ENCODE measurements around the gene CCNA2. TPM values are rescaled to one million over a fixed set of nuclear protein-coding genes. Genes with fewer than 3 reads are reported as not detected.

Gene CCNA2
- total and polyA plus RNA-seq, 7 donors, result 0.06 to 0.46 (median 0.23) TPM

DNA sequence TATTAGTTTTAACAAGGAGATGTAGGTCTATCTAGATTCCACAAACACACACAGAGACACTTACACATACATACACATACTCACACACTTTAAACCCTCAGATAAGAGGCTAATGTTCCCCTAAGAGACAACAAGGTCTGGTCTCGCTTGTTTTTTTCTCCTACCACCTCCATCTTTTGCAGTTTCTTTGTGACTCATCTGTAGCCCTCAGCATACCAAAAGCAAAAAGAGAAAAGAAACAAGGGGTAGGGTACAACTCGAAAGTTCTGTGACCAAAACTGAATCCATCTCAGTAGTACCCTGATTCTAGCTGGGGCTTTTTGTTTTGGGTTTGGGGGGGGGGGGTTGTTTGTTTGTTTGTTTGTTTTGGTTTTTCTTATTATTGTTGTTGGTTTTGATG is 34.8 kb downstream of the CCNA2 start:
- no peak overlapping the region for H3K27ac ChIP-seq
- intact Hi-C loops (cut with DNase I), result no loop called here
- H3K9me3 ChIP-seq, result peaks cover 7% of the 10 kb centered on the region
- H3K27me3 ChIP-seq (ENCODE audit: insufficient read depth in 3 of 3, low read length in 2 of 3), result peaks cover 0 to 5% (median 3%) of the 10 kb centered on the region in 3 donors
- no peak for DNase-seq
- ATAC-seq, result no peak
- TF ChIP-seq, protein P1, sequence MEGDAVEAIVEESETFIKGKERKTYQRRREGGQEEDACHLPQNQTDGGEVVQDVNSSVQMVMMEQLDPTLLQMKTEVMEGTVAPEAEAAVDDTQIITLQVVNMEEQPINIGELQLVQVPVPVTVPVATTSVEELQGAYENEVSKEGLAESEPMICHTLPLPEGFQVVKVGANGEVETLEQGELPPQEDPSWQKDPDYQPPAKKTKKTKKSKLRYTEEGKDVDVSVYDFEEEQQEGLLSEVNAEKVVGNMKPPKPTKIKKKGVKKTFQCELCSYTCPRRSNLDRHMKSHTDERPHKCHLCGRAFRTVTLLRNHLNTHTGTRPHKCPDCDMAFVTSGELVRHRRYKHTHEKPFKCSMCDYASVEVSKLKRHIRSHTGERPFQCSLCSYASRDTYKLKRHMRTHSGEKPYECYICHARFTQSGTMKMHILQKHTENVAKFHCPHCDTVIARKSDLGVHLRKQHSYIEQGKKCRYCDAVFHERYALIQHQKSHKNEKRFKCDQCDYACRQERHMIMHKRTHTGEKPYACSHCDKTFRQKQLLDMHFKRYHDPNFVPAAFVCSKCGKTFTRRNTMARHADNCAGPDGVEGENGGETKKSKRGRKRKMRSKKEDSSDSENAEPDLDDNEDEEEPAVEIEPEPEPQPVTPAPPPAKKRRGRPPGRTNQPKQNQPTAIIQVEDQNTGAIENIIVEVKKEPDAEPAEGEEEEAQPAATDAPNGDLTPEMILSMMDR (IDR thresholded peaks at IDR 0.05), result no peak
- no peaks in the 10 kb centered on the region for H3K4me1 ChIP-seq
- WGBS, 3 donors, result 91 to 100% (median 95%) methylated on average over 2 of the region's 2 CpGs
- H3K4me3 ChIP-seq, result no peak overlapping the region
- no peaks in the 10 kb centered on the region for H3K36me3 ChIP-seq (ENCODE audit: insufficient read depth in 1 of 2, low read depth in 1 of 2)

GRCh38 chr4:121786221-121786620 is 37.5 kb downstream of the CCNA2 start:
- Histone ChIP-seq H3K4me3 (no peak overlapping the region), H3K27ac (no peak overlapping the region), H3K4me1 (no peaks in the 10 kb centered on the region), H3K27me3 (ENCODE audit: insufficient read depth in 3 of 3, low read length in 2 of 3) (peaks cover 0 to 5% (median 1%) of the 10 kb centered on the region in 3 donors), H3K9me3 (peaks cover 7% of the 10 kb centered on the region), H3K36me3 (ENCODE audit: insufficient read depth in 1 of 2, low read depth in 1 of 2) (no peaks in the 10 kb centered on the region)
- TF ChIP-seq, protein P1 (IDR thresholded peaks at IDR 0.05), result no peak
- 39 to 56% (median 43%) methylated on average over 2 of the region's 2 CpGs for whole genome bisulfite sequencing, 3 donors
- intact Hi-C loops (cut with DNase I), result no loop called here
- DNase-seq, result no peak
- no peak for ATAC-seq

GRCh38 chr4:121785479-121785878 is 38.2 kb downstream of the CCNA2 start:
- TF ChIP-seq, protein P1 (IDR thresholded peaks at IDR 0.05), result no peak
- peak in 2 of 4 donors; percentile 35 to 36 for ATAC-seq
- intact Hi-C loops (cut with DNase I), result no loop called here
- no peaks in the 10 kb centered on the region for H3K4me1 ChIP-seq
- H3K27ac ChIP-seq, result no peak overlapping the region
- peaks cover 7% of the 10 kb centered on the region for H3K9me3 ChIP-seq
- 23 to 39% (median 34%) methylated on average over 4 of the region's 4 CpGs for WGBS, 3 donors
- DNase-seq, result no peak
- H3K36me3 ChIP-seq (ENCODE audit: insufficient read depth in 1 of 2, low read depth in 1 of 2), result no peaks in the 10 kb centered on the region
- peaks cover 0 to 6% (median 5%) of the 10 kb centered on the region in 3 donors for H3K27me3 ChIP-seq (ENCODE audit: insufficient read depth in 3 of 3, low read length in 2 of 3)
- no peak overlapping the region for H3K4me3 ChIP-seq

DNA sequence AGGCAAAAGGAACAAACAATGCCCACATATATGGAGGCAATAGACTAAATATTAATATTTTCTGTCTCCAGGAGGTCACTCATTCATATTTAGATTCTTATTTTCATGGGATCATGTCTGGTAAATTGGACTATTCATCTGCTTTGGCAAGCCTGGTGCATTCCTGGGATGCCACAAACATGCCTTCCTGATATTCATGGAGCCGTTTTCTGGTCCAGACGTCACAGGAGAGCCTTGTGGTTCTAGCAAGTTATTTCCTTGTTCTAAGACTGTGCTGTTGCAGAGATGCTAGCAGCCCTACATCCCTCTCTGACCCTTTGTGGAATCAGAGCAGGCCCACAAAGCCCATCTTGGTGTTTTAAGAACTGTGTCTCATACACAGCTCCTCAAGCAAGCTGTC is 38.7 kb downstream of the CCNA2 start:
- no peak overlapping the region for H3K4me3 ChIP-seq
- no peak overlapping the region for H3K27ac ChIP-seq
- no peak for ATAC-seq
- DNase-seq, result no peak
- H3K36me3 ChIP-seq (ENCODE audit: insufficient read depth in 1 of 2, low read depth in 1 of 2), result no peaks in the 10 kb centered on the region
- no peaks in the 10 kb centered on the region for H3K4me1 ChIP-seq
- peaks cover 7% of the 10 kb centered on the region for H3K9me3 ChIP-seq
- peaks cover 0 to 8% (median 5%) of the 10 kb centered on the region in 3 donors for H3K27me3 ChIP-seq (ENCODE audit: insufficient read depth in 3 of 3, low read length in 2 of 3)
- WGBS, 3 donors, result 3 to 16% (median 15%) methylated on average over 2 of the region's 2 CpGs
- intact Hi-C loops (cut with DNase I), result no loop called here
- TF ChIP-seq, protein P1 (IDR thresholded peaks at IDR 0.05), result no peak

DNA sequence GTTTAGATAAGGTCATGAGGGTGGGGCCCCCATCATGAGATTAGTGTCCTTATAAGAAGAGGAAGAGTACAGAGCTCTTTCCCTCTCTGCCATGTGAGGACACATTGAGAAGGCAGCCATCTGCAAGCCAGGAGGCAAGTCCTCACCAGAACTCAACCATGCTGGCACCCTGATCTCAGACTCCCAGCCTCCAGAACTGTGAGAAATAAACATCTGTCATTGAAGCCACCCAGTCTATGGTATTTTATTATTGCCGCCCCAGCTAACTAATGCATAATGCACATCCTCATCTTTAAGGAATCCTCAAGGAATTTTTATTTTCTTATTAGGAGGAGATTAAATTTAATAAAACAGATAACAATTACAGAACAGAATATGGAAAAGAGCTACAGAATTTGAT is 39.3 kb downstream of the CCNA2 start:
- 27 to 85% (median 42%) methylated on average over 1 of the region's 1 CpG for WGBS, 3 donors
- intact Hi-C loops (cut with DNase I), result no loop called here
- TF ChIP-seq, protein P1 (IDR thresholded peaks at IDR 0.05), result no peak

More for the DNA sequence above, 39.3 kb downstream of the CCNA2 start:
- H3K27ac ChIP-seq, result no peak overlapping the region
- ATAC-seq (no peak), DNase-seq (no peak)
- peaks cover 0 to 8% (median 5%) of the 10 kb centered on the region in 3 donors for H3K27me3 ChIP-seq (ENCODE audit: insufficient read depth in 3 of 3, low read length in 2 of 3)
- peaks cover 7% of the 10 kb centered on the region for H3K9me3 ChIP-seq
- H3K36me3 ChIP-seq (ENCODE audit: insufficient read depth in 1 of 2, low read depth in 1 of 2), result no peaks in the 10 kb centered on the region
- no peaks in the 10 kb centered on the region for H3K4me1 ChIP-seq
- no peak overlapping the region for H3K4me3 ChIP-seq

All from psoas muscle (tissue), 8 donors.